HUES48 (cell line): ENCODE measurements around the gene WDFY2.
"Not testable (repeated sequence)": the region's sequence is repeated elsewhere in the genome, so short reads cannot be mapped to it uniquely, and the experiment has no call there.

ENCODE experiments used
- H3K27ac ChIP-seq: one replicate; pipeline ENCODE4 v1.7.0; 2013; ENCODE audit warnings: low read depth, low read length, inconsistent platforms
- H3K27me3 ChIP-seq: 2 replicates; pipeline ENCODE4 v1.6.1; 2013; ENCODE audit warnings: mild to moderate bottlenecking, low read length; ENCODE audit not compliant: control insufficient read depth, insufficient read depth
- H3K36me3 ChIP-seq: 2 replicates; pipeline ENCODE4 v1.6.1; 2013; ENCODE audit warnings: low read length; ENCODE audit not compliant: control insufficient read depth, insufficient read depth
- H3K4me1 ChIP-seq: 2 replicates; pipeline ENCODE4 v1.6.1; 2013; ENCODE audit warnings: mild to moderate bottlenecking, low read length; ENCODE audit not compliant: control insufficient read depth, insufficient read depth
- H3K4me3 ChIP-seq: 2 replicates; pipeline ENCODE4 v1.5.1; 2013; ENCODE audit warnings: mild to moderate bottlenecking, low read depth, low read length
- H3K9ac ChIP-seq: 2 replicates; pipeline ENCODE4 v1.6.1; 2013; ENCODE audit warnings: mild to moderate bottlenecking, low read depth, low read length, moderate library complexity
- H3K9me3 ChIP-seq: 2 replicates; pipeline ENCODE4 v1.6.1; 2013; ENCODE audit warnings: low read length; ENCODE audit not compliant: control insufficient read depth, insufficient read depth

WDFY2 gene

GRCh38 chr13:51583875-51584730, at the start of gene WDFY2:
Gene WDFY2, plus strand, starts transcription at chr13:51584462. Its CDS starts 226 bp downstream, at chr13:51584688.
- Histone ChIP-seq H3K4me3 (peak within 1 kb of the TSS; percentile 97), H3K27me3 (no peaks in the 10 kb centered on the region), H3K4me1 (peaks cover 45% of the 10 kb centered on the region), H3K9ac (peak within 1 kb of the TSS; percentile 74), H3K27ac (peak within 1 kb of the TSS; percentile 97), H3K36me3 (no peaks in the 10 kb centered on the region), H3K9me3 (no peaks in the 10 kb centered on the region)

- no peak overlapping the region for H3K27ac ChIP-seq
- no peak overlapping the region for H3K9ac ChIP-seq
- peaks cover 17% of the 10 kb centered on the region for H3K4me1 ChIP-seq
- no peak overlapping the region for H3K4me3 ChIP-seq
- H3K9me3 ChIP-seq = no peaks in the 10 kb centered on the region
- no peaks in the 10 kb centered on the region for H3K27me3 ChIP-seq
- H3K36me3 ChIP-seq = no peaks in the 10 kb centered on the region
These were observed 45.6 kb upstream of the WDFY2 start for GRCh38 chr13:51538591-51539179.

GRCh38 chr13:51539887-51540286, 44.4 kb upstream of the WDFY2 start:
- Histone ChIP-seq H3K27ac (no peak overlapping the region), H3K4me3 (no peak overlapping the region), H3K4me1 (peaks cover 17% of the 10 kb centered on the region), H3K36me3 (no peaks in the 10 kb centered on the region), H3K27me3 (no peaks in the 10 kb centered on the region), H3K9me3 (no peaks in the 10 kb centered on the region), H3K9ac (no peak overlapping the region)

GRCh38 chr13:51541037-51541436, 43.2 kb upstream of the WDFY2 start:
- Histone ChIP-seq H3K4me1 (peaks cover 17% of the 10 kb centered on the region), H3K9ac (no peak overlapping the region), H3K27ac (no peak overlapping the region)

GRCh38 chr13:51541809-51542258, 42.4 kb upstream of the WDFY2 start:
- Histone ChIP-seq H3K4me1 (peaks cover 17% of the 10 kb centered on the region), H3K9ac (no peak overlapping the region), H3K4me3 (no peak overlapping the region), H3K27ac (no peak overlapping the region), H3K9me3 (no peaks in the 10 kb centered on the region), H3K27me3 (no peaks in the 10 kb centered on the region), H3K36me3 (no peaks in the 10 kb centered on the region)

More at GRCh38 chr13:51541037-51541436, 43.2 kb upstream of the WDFY2 start:
- Histone ChIP-seq H3K4me3 (no peak overlapping the region), H3K9me3 (no peaks in the 10 kb centered on the region), H3K36me3 (no peaks in the 10 kb centered on the region), H3K27me3 (no peaks in the 10 kb centered on the region)

GRCh38 chr13:51542346-51543242, 41.7 kb upstream of the WDFY2 start:
- Histone ChIP-seq H3K36me3 (no peaks in the 10 kb centered on the region), H3K4me3 (no peak overlapping the region), H3K9me3 (no peaks in the 10 kb centered on the region), H3K4me1 (peaks cover 17% of the 10 kb centered on the region), H3K9ac (no peak overlapping the region), H3K27ac (no peak overlapping the region), H3K27me3 (no peaks in the 10 kb centered on the region)

- H3K4me1 ChIP-seq = peaks cover 10% of the 10 kb centered on the region
- not testable (repeated sequence) for H3K27ac ChIP-seq, H3K9me3 ChIP-seq, H3K36me3 ChIP-seq, H3K27me3 ChIP-seq, H3K9ac ChIP-seq, H3K4me3 ChIP-seq
These were observed 38.8 kb upstream of the WDFY2 start for GRCh38 chr13:51545446-51545845.

GRCh38 chr13:51547425-51548176, 36.7 kb upstream of the WDFY2 start:
- Histone ChIP-seq H3K9ac (no peak overlapping the region), H3K27ac (no peak overlapping the region), H3K4me1 (peaks cover 10% of the 10 kb centered on the region), H3K9me3 (no peaks in the 10 kb centered on the region), H3K36me3 (no peaks in the 10 kb centered on the region), H3K4me3 (no peak overlapping the region), H3K27me3 (no peaks in the 10 kb centered on the region)

- H3K36me3 ChIP-seq = no peaks in the 10 kb centered on the region
- H3K9ac ChIP-seq = no peak overlapping the region
- H3K4me1 ChIP-seq = peaks cover 10% of the 10 kb centered on the region
- H3K27ac ChIP-seq = no peak overlapping the region
- H3K9me3 ChIP-seq = no peaks in the 10 kb centered on the region
- no peaks in the 10 kb centered on the region for H3K27me3 ChIP-seq
- no peak overlapping the region for H3K4me3 ChIP-seq
These were observed 35.2 kb upstream of the WDFY2 start for GRCh38 chr13:51549050-51549449.

- Histone ChIP-seq H3K4me3 (no peak overlapping the region), H3K9ac (no peak overlapping the region), H3K27me3 (no peaks in the 10 kb centered on the region), H3K36me3 (no peaks in the 10 kb centered on the region), H3K27ac (no peak overlapping the region), H3K4me1 (peaks cover 10% of the 10 kb centered on the region), H3K9me3 (no peaks in the 10 kb centered on the region)
These were observed 34.7 kb upstream of the WDFY2 start for GRCh38 chr13:51549593-51549992.
